Esophagus muscularis mucosa (tissue), 3 donors: ENCODE measurements around the gene SKIC8.

Experiments used
- CTCF ChIP-seq, 3 experiments: fragments of 200-600 bp in 2 of 3; fragments of 450-650 bp in 1 of 3; sonication (generic) in 2 of 3; IDR thresholded peaks; one replicate each; pipeline ENCODE4 v1.5.1; 2017 to 2019; ENCODE audit warnings: antibody characterized with exemption in 3 of 3, mild to moderate bottlenecking in 2 of 3, moderate library complexity in 1 of 3
- POLR2AphosphoS5 ChIP-seq, 2 donors: sonication (generic); formaldehyde crosslinking; IDR thresholded peaks; one replicate each; pipeline ENCODE4 v1.6.1; 2017; ENCODE audit warnings: antibody characterized with exemption in 2 of 2

- TF ChIP-seq CTCF (IDR thresholded peaks at IDR 0.05) (no peak), POLR2AphosphoS5 (IDR thresholded peaks at IDR 0.05) (no peak)
Measured at GRCh38 chr15:78272316-78272715, 27.1 kb downstream of the SKIC8 start.
